PC-9 (cell line): ENCODE data around the gene NINL.

ENCODE experiments used
- CTCF ChIP-seq: fragments of 200-600 bp; sonication (generic); conservative IDR thresholded peaks from 2 replicates; pipeline ENCODE4 v1.6.1; 2017; ENCODE audit warnings: mixed run types, antibody characterized with exemption, mild to moderate bottlenecking, moderate library complexity
- EZH2 ChIP-seq: fragments of 200-600 bp; sonication (generic); IDR thresholded peaks from 2 replicates; pipeline ENCODE4 v1.8.0; 2017; ENCODE audit warnings: antibody characterized with exemption, low read depth

- TF ChIP-seq CTCF (no peak), EZH2 (no peak)
These were observed 19.7 kb downstream of the NINL start for GRCh38 chr20:25565578-25566157.
